HEK293T (cell line): Measurements from ENCODE around the gene PLBD2.

Experiments used
- FOXA1 ChIP-seq: fragments of 450-650 bp; IDR thresholded peaks from 2 replicates; pipeline ENCODE4 v1.6.1; 2016; ENCODE audit warnings: mild to moderate bottlenecking
- HDGF ChIP-seq: fragments of 450-650 bp; IDR thresholded peaks from 2 replicates; pipeline ENCODE4 v1.6.1; 2017; ENCODE audit warnings: antibody characterized with exemption, borderline replicate concordance
- LEF1 ChIP-seq: fragments of 450-650 bp; IDR thresholded peaks from 2 replicates; pipeline ENCODE4 v1.6.1; 2017; ENCODE audit warnings: mild to moderate bottlenecking, borderline replicate concordance
- SP1 ChIP-seq: fragments of 450-650 bp; IDR thresholded peaks from 2 replicates; pipeline ENCODE4 v1.6.1; 2017
- SUZ12 ChIP-seq: fragments of 450-650 bp; IDR thresholded peaks from 2 replicates; pipeline ENCODE4 v1.6.1; 2016; ENCODE audit warnings: mild to moderate bottlenecking

GRCh38 chr12:113339540-113339939 is 18.8 kb upstream of the PLBD2 start:
- TF ChIP-seq LEF1 (no peak), FOXA1 (no peak), HDGF (no peak), SUZ12 (no peak), SP1 (no peak)
